Measurements from ENCODE around the gene STEEP1. TPM values are rescaled to one million over a fixed set of nuclear protein-coding genes. Genes with fewer than 3 reads are reported as not detected.

The STEEP1 gene
- total RNA-seq, 1 experiment from 2014 or later: 42.2 TPM

DNA sequence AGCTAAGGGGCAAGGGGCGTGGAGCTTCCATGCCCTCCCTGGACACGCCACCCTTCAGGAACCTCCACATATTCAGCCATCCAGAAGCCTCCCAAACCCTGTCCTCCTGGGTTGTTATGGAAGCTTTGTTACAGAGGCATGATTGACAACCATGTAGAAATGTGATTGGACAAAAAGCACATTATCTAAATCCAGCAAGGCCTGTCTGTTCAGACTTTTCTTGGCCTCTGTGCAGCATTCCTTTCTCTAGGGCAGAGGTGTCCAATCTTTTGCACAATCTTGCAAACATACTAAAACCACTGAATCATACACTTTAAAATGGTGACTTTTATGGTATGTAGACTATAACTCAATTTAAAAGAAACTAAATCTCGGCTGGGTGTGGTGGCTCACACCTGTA is 12.7 kb downstream of the STEEP1 start:
- ATAC-seq (0 out of 2 replicates have a peak, but pooled peaks have one; percentile 34), DNase-seq (ENCODE audit: low read depth, low spot score) (no peak)
- in situ Hi-C loops (cut with HindIII; ENCODE audit: low pct_unique_long_range_greater_than_20kb, low sequenced_read_pairs) (no loop called here), intact Hi-C loops (cut with micrococcal nuclease; ENCODE audit: unreplicated experiment) (no loop called here)
- no peak overlapping the region for H3K4me3 ChIP-seq (ENCODE audit: low read depth in 2 of 2, low read length in 2 of 2)
- ChIA-PET POLR2A (interaction anchor here (0.6 kb wide), 1 partner anchor 40 kb away, joined by 3 read pairs; no protein-coding TSS in a partner anchor), CTCF (no interaction called here)
- H3K36me3 ChIP-seq (ENCODE audit: control insufficient read depth, insufficient read depth, low read length): no peaks in the 10 kb centered on the region
- H3K9me3 ChIP-seq (ENCODE audit: control insufficient read depth, insufficient read depth, low read depth, low read length): no peaks in the 10 kb centered on the region
- H3K4me1 ChIP-seq (ENCODE audit: control insufficient read depth, insufficient read depth, low read length): no peaks in the 10 kb centered on the region
- H3K27ac ChIP-seq (ENCODE audit: low read length): no peak overlapping the region
- no peaks in the 10 kb centered on the region for H3K27me3 ChIP-seq (ENCODE audit: control insufficient read depth, insufficient read depth, low read length)
- TF ChIP-seq, protein P1, sequence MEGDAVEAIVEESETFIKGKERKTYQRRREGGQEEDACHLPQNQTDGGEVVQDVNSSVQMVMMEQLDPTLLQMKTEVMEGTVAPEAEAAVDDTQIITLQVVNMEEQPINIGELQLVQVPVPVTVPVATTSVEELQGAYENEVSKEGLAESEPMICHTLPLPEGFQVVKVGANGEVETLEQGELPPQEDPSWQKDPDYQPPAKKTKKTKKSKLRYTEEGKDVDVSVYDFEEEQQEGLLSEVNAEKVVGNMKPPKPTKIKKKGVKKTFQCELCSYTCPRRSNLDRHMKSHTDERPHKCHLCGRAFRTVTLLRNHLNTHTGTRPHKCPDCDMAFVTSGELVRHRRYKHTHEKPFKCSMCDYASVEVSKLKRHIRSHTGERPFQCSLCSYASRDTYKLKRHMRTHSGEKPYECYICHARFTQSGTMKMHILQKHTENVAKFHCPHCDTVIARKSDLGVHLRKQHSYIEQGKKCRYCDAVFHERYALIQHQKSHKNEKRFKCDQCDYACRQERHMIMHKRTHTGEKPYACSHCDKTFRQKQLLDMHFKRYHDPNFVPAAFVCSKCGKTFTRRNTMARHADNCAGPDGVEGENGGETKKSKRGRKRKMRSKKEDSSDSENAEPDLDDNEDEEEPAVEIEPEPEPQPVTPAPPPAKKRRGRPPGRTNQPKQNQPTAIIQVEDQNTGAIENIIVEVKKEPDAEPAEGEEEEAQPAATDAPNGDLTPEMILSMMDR (IDR thresholded peaks at IDR 0.05): no peak
- TF ChIP-seq, protein P2, sequence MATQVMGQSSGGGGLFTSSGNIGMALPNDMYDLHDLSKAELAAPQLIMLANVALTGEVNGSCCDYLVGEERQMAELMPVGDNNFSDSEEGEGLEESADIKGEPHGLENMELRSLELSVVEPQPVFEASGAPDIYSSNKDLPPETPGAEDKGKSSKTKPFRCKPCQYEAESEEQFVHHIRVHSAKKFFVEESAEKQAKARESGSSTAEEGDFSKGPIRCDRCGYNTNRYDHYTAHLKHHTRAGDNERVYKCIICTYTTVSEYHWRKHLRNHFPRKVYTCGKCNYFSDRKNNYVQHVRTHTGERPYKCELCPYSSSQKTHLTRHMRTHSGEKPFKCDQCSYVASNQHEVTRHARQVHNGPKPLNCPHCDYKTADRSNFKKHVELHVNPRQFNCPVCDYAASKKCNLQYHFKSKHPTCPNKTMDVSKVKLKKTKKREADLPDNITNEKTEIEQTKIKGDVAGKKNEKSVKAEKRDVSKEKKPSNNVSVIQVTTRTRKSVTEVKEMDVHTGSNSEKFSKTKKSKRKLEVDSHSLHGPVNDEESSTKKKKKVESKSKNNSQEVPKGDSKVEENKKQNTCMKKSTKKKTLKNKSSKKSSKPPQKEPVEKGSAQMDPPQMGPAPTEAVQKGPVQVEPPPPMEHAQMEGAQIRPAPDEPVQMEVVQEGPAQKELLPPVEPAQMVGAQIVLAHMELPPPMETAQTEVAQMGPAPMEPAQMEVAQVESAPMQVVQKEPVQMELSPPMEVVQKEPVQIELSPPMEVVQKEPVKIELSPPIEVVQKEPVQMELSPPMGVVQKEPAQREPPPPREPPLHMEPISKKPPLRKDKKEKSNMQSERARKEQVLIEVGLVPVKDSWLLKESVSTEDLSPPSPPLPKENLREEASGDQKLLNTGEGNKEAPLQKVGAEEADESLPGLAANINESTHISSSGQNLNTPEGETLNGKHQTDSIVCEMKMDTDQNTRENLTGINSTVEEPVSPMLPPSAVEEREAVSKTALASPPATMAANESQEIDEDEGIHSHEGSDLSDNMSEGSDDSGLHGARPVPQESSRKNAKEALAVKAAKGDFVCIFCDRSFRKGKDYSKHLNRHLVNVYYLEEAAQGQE (IDR thresholded peaks at IDR 0.05; ENCODE audit: insufficient read depth in 1 of 2, low read depth in 2 of 2, low read length in 1 of 2): no peak
- no peak for TF ChIP-seq SIN3A (IDR thresholded peaks at IDR 0.05; ENCODE audit: borderline replicate concordance, insufficient read depth, low read depth, low read length)
- no peak for TF ChIP-seq POLR2AphosphoS5 (IDR thresholded peaks at IDR 0.05; ENCODE audit: low read depth, low read length)
- no peak for TF ChIP-seq TCF7L2 (IDR thresholded peaks at IDR 0.05; ENCODE audit: low read depth, low read length)
- BruUV-seq (replicated peaks): no TSS peak

DNA sequence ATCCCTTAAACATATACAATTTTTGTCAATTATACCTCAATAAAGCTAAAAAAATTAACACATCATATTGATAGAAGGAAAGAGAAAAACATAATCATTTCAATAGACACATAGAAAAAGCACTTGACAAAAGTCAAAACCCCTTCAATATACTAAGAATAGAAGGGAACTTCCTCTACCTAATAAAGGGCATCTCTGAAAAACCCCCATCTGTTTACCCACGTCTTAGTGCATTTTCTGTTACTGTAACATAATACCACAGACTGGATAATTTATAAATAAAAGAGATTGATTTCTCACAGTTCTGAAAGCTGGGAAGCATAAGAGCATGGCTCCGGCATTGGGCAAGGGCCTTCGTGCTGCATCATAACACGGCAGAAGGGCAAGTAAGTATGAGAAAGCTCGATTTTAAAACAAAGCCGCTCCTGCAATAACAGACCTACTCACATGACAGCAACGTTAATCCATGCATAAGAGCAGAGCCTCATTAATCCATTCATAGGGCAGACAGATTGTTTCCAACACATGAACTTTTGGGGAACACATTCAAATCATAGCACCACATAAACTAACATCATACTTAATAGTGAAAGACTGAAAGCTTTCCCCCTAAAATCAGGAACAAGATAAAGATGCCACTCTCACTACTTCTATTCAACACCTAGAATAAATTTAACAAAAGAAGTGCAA is 15.7 kb downstream of the STEEP1 start:
- intact Hi-C loops (cut with micrococcal nuclease; ENCODE audit: unreplicated experiment): no loop called here
- H3K27ac ChIP-seq (ENCODE audit: low read length): no peak overlapping the region
- in situ Hi-C loops (cut with HindIII; ENCODE audit: low pct_unique_long_range_greater_than_20kb, low sequenced_read_pairs): no loop called here
- no peaks in the 10 kb centered on the region for H3K27me3 ChIP-seq (ENCODE audit: control insufficient read depth, insufficient read depth, low read length)
- no peak for TF ChIP-seq POLR2AphosphoS5 (IDR thresholded peaks at IDR 0.05; ENCODE audit: low read depth, low read length)
- TF ChIP-seq, protein P2 (IDR thresholded peaks at IDR 0.05; ENCODE audit: insufficient read depth in 1 of 2, low read depth in 2 of 2, low read length in 1 of 2): no peak
- TF ChIP-seq, protein P1 (IDR thresholded peaks at IDR 0.05): no peak
- TF ChIP-seq SIN3A (IDR thresholded peaks at IDR 0.05; ENCODE audit: borderline replicate concordance, insufficient read depth, low read depth, low read length): no peak
- TF ChIP-seq TCF7L2 (IDR thresholded peaks at IDR 0.05; ENCODE audit: low read depth, low read length): no peak
- CTCF ChIA-PET: no interaction called here
- DNase-seq (ENCODE audit: low read depth, low spot score): no peak
- no peaks in the 10 kb centered on the region for H3K9me3 ChIP-seq (ENCODE audit: control insufficient read depth, insufficient read depth, low read depth, low read length)
- no TSS peak for BruUV-seq (replicated peaks)
- POLR2A ChIA-PET: interaction anchor here (0.5 kb wide), 1 partner anchor 419 kb away, joined by 3 read pairs; no protein-coding TSS in a partner anchor
- no peaks in the 10 kb centered on the region for H3K4me1 ChIP-seq (ENCODE audit: control insufficient read depth, insufficient read depth, low read length)
- H3K4me3 ChIP-seq (ENCODE audit: low read depth in 2 of 2, low read length in 2 of 2): no peak overlapping the region
- H3K36me3 ChIP-seq (ENCODE audit: control insufficient read depth, insufficient read depth, low read length): no peaks in the 10 kb centered on the region
- no peak for ATAC-seq
